T-helper 2 cell treated with Interferon-gamma antibody and Interleukin-4, amounts not matched to agents 5 μg/mL and 100 μg/mL, for 36 hours (primary cell): Measurements from ENCODE around the gene VSNL1.

Source experiments
- DNase-seq: peaks from one replicate; pipeline ENCODE4 v3.0.0; 2021; ENCODE audit warnings: low spot score
- H3K27ac Mint-ChIP-seq: one replicate; pipeline ENCODE4 v1.8.0; 2021; ENCODE audit warnings: mild to moderate bottlenecking, mixed read lengths
- H3K27me3 Mint-ChIP-seq: one replicate; pipeline ENCODE4 v1.8.0; 2021; ENCODE audit warnings: low read depth, mixed read lengths
- H3K36me3 Mint-ChIP-seq: one replicate; pipeline ENCODE4 v1.8.0; 2021; ENCODE audit warnings: low read depth, mixed read lengths
- H3K4me1 Mint-ChIP-seq: one replicate; pipeline ENCODE4 v1.8.0; 2021; ENCODE audit warnings: low read depth, mixed read lengths
- H3K4me3 Mint-ChIP-seq: one replicate; pipeline ENCODE4 v1.8.0; 2022; ENCODE audit warnings: mild to moderate bottlenecking, moderate library complexity, mixed read lengths
- H3K9me3 Mint-ChIP-seq: one replicate; pipeline ENCODE4 v1.8.0; 2021; ENCODE audit warnings: mixed read lengths

Gene VSNL1

GRCh38 chr2:17536416-17536815 is 4.1 kb upstream of the VSNL1 start:
- Mint-ChIP-seq H3K36me3 (no peaks in the 10 kb centered on the region), H3K4me3 (no peak overlapping the region), H3K4me1 (peaks cover 4% of the 10 kb centered on the region), H3K9me3 (no peaks in the 10 kb centered on the region), H3K27ac (no peak overlapping the region), H3K27me3 (peaks cover 51% of the 10 kb centered on the region)
- DNase-seq, result no peak

DNA sequence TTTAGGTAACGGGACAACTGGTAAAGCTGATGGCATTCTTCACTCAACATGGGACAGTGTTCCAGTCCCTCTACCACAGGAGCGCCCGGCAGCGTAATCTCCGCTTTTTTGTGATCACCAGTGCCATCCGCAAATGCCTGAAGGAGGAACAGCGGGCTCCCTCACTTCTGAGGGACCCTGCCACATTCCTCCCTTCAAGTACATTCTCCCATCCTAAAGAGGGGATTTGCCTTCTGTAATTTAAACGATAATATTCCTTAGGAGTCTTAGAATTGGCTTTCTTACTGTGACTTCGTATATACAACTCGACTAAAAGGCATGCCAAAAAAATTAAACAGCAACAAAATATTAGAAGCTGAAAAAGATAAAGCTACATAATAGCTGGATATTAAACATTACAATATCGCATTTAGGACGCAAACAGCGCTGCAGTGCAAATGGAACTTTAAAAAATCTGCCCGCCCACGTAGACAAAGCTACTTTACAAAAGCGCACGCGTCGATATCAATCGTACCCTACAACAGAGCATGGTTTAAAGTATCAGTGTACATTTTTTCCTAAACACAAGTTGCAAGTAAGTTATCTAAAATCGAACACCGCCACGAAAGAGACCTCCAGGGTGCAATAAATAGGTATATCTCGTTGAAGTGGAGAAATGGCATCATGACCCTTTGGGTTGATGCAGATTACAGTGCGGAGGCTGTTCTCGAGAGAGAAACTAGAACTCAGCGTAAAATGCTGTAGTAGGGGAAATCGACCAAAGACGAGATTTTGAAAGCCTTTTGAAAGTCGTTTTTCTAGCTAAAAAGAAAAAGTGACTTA is 2.3 kb upstream of the VSNL1 start:
- peaks cover 4% of the 10 kb centered on the region for H3K4me1 Mint-ChIP-seq
- H3K27ac Mint-ChIP-seq, result no peak overlapping the region
- H3K9me3 Mint-ChIP-seq, result no peaks in the 10 kb centered on the region
- no peak for DNase-seq
- peaks cover 63% of the 10 kb centered on the region for H3K27me3 Mint-ChIP-seq
- H3K36me3 Mint-ChIP-seq, result peaks cover 1% of the 10 kb centered on the region
- peak overlapping the region; percentile 24 for H3K4me3 Mint-ChIP-seq

- Mint-ChIP-seq H3K4me1 (peaks cover 4% of the 10 kb centered on the region), H3K27ac (no peak overlapping the region), H3K9me3 (no peaks in the 10 kb centered on the region), H3K4me3 (peak overlapping the region; percentile 24), H3K27me3 (peaks cover 70% of the 10 kb centered on the region), H3K36me3 (peaks cover 1% of the 10 kb centered on the region)
- no peak for DNase-seq
Measured at GRCh38 chr2:17538844-17539554, 1.5 kb upstream of the VSNL1 start.

DNA sequence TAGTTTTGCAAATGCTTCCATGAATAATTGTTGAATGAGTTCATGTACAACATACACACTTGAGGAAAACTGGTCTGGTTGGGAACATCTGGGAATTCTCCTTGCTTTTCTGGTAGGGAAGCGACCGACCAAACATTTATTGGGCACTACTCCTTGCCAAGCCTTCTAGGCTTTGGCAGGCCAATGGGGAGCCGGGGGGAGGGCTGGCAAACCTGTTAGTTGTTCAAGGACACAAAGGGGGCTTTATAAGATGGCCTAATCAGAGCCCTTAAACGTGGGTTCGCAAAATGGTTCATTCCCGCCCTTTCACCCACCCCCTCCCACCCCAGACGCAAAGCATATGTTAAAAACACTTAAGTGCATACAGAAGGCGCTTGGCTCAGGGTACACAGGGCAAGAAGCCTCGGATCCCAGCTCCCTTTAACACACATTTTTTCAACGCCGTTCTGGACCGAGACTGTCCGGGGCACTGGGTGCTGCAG is 844 bp upstream of the VSNL1 start:
- H3K9me3 Mint-ChIP-seq, result no peaks in the 10 kb centered on the region
- no peak for DNase-seq
- peaks cover 1% of the 10 kb centered on the region for H3K36me3 Mint-ChIP-seq
- H3K4me1 Mint-ChIP-seq, result peaks cover 4% of the 10 kb centered on the region
- peaks cover 74% of the 10 kb centered on the region for H3K27me3 Mint-ChIP-seq
- no peak overlapping the region for H3K27ac Mint-ChIP-seq
- H3K4me3 Mint-ChIP-seq, result no peak overlapping the region

- H3K27ac Mint-ChIP-seq, result no peak overlapping the region
Measured at GRCh38 chr2:17540813-17541530, 476 bp downstream of the VSNL1 start.

DNA sequence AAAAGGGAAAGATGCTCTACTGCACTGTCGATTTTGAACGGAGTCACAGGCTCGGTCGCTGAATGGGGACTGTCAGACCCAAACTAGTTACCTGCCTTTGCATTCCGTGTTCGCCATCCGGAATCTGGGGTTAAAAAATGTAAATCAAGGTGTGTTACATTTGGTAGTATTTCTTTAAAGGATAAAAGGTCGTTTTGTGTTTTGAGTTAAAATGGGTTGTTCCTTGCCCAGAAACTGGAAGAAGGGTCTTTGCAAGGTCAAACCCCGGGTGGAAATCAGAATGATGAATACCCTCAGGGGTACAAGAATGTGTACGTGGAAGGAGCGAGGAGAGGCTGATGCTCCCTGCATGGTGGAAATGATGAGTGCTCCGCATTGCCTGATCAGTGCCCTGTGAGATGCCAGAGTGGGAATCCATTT is 1.0 kb downstream of the VSNL1 start:
- Mint-ChIP-seq H3K4me3 (no peak overlapping the region), H3K27ac (no peak overlapping the region), H3K36me3 (peaks cover 1% of the 10 kb centered on the region), H3K27me3 (peaks cover 65% of the 10 kb centered on the region), H3K4me1 (peaks cover 4% of the 10 kb centered on the region), H3K9me3 (no peaks in the 10 kb centered on the region)
- no peak for DNase-seq

More at GRCh38 chr2:17540813-17541530, 476 bp downstream of the VSNL1 start:
- Mint-ChIP-seq H3K4me3 (no peak overlapping the region), H3K36me3 (peaks cover 1% of the 10 kb centered on the region), H3K9me3 (no peaks in the 10 kb centered on the region), H3K27me3 (peaks cover 68% of the 10 kb centered on the region), H3K4me1 (peaks cover 4% of the 10 kb centered on the region)
- DNase-seq, result no peak

- H3K4me3 Mint-ChIP-seq, result no peak overlapping the region
- peaks cover 1% of the 10 kb centered on the region for H3K36me3 Mint-ChIP-seq
- no peaks in the 10 kb centered on the region for H3K9me3 Mint-ChIP-seq
- H3K27ac Mint-ChIP-seq, result no peak overlapping the region
- H3K4me1 Mint-ChIP-seq, result peaks cover 4% of the 10 kb centered on the region
- peaks cover 63% of the 10 kb centered on the region for H3K27me3 Mint-ChIP-seq
- DNase-seq, result no peak
Measured at GRCh38 chr2:17542471-17542870, 2.0 kb downstream of the VSNL1 start.

DNA sequence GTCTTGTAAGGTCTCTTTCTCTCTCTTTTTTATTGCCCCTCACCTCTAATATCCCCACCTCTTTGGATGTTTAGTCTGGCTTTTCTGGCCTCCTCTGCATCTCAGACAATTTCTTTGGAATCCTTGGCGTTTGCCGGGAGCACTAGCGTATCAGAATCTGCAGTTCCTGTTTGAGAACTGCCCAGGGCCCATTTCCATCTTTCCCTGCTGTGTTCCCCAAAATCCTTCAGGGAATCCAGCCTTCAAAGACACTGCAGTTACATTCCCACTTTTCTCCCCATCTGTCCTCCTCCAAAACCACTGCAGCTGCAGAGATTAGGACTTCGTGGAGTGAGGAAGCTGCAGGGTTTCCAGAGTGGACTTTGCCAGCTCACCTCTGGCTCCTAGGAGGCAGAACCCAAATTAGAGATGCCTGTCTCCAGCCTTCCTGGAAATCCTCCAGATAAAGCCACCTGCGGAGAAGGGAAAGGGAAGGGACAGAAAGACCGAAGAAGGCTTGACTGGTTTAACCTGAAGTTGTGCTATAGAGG is 2.7 kb downstream of the VSNL1 start:
- Mint-ChIP-seq H3K9me3 (no peaks in the 10 kb centered on the region), H3K36me3 (peaks cover 1% of the 10 kb centered on the region), H3K4me3 (no peak overlapping the region), H3K27ac (no peak overlapping the region), H3K27me3 (peaks cover 56% of the 10 kb centered on the region), H3K4me1 (peaks cover 4% of the 10 kb centered on the region)
- no peak for DNase-seq

DNA sequence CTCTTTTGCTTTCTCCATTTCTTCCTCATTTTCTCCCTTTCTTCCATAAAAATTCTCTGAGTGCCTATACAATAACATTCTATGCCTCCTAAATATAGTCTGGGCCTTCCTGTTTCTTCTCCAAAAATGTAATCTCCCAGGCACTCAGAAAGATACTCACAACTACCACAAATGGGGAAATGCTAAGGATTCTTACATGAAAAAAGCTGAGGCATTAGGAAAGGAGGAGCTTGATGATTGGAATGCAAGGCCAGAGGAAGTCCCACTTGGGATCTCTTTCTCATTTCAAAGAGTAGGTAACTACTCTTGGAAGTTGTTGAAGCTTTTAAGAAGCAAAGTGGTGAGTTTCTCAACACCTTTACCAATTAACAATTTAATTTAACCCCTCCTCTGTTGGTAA is 3.4 kb downstream of the VSNL1 start:
- no peak for DNase-seq
- H3K4me3 Mint-ChIP-seq, result no peak overlapping the region
- no peaks in the 10 kb centered on the region for H3K9me3 Mint-ChIP-seq
- peaks cover 51% of the 10 kb centered on the region for H3K27me3 Mint-ChIP-seq
- no peak overlapping the region for H3K27ac Mint-ChIP-seq
- peaks cover 1% of the 10 kb centered on the region for H3K4me1 Mint-ChIP-seq
- H3K36me3 Mint-ChIP-seq, result peaks cover 1% of the 10 kb centered on the region

DNA sequence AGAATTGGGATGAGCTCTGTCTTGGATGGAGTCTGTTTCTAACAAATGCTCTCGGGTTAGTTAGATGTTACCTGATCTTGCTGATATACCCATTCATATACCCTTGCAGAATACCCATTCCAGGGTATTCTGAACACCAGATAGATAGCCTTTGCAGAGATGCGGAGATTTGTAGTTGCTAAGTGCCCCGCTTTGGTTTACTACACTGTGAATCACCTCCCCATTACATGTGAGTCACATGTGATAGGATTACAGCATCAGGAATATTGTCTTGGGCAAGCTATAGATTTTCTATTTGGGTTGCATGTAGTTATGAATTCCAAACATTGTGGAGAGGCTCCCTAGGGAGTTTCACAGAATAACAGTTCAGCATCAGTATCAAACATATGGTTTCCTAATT is 3.8 kb downstream of the VSNL1 start:
- Mint-ChIP-seq H3K4me1 (peaks cover 1% of the 10 kb centered on the region), H3K4me3 (no peak overlapping the region), H3K36me3 (peaks cover 1% of the 10 kb centered on the region), H3K27ac (no peak overlapping the region), H3K27me3 (peaks cover 48% of the 10 kb centered on the region), H3K9me3 (no peaks in the 10 kb centered on the region)
- no peak for DNase-seq

DNA sequence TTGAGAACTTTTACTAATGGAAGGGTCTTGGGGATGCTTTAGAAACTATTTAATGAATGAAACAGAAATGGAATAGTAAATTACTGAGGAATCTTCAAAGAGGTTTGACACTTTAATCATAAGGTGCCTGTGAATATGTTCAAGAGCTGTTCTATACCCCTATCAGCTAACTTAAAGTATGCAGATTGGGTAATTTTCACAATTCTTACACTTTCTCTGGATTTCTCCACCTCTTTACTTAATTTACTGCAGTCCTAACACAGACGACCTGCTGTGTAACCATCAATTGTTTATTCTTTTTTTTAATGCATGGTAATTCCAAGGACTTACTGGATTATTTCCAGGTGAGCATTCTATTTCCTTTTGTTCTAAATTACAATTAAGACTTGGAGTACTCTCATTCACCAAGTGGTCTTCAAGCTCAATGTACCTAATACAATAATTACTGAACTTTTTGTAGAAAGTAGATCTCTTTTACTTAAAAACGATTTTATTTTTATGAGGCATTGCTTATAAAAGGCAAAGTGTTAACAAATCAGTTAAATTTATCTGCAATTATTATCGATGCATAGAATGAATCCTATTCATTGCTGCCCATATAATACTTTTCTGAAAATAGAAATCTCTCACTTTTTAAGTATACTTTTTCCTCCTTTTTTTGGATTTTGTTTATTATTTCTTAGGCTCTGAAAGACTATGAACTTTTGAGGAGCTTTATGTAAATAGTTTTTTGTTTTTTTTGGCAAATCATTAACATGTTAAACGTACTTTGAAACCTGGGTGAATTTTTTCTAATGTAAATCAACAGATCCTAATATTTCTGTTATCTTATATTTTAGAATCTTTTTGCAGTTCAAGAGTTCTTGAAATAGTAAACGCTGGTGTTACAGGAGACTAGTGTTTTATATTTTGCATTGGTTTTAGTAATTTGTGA is 5.5 kb downstream of the VSNL1 start:
- DNase-seq, result no peak
- peaks cover 32% of the 10 kb centered on the region for H3K27me3 Mint-ChIP-seq
- H3K4me1 Mint-ChIP-seq, result no peaks in the 10 kb centered on the region
- H3K9me3 Mint-ChIP-seq, result no peaks in the 10 kb centered on the region
- peaks cover 1% of the 10 kb centered on the region for H3K36me3 Mint-ChIP-seq
- H3K27ac Mint-ChIP-seq, result no peak overlapping the region
- no peak overlapping the region for H3K4me3 Mint-ChIP-seq

DNA sequence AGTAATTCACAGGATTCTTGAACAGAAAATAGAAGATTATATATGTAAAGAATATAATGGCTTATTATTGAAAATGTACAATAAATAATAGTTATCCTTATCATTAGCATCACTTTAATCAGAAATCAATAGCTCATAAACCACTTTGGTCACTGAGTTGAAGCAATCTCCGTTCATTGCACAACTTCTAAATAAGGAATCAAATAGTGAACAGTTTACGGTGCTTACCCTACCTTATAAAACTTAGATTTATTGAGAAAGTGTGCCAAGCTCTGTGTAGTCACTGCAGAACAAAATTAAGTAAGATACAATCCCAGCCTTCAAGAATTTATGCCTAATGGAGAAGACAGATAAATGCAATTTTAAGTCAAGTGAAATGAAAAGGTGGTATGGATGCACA is 6.7 kb downstream of the VSNL1 start:
- Mint-ChIP-seq H3K27ac (no peak overlapping the region), H3K4me1 (no peaks in the 10 kb centered on the region), H3K4me3 (no peak overlapping the region), H3K27me3 (peaks cover 23% of the 10 kb centered on the region), H3K9me3 (no peaks in the 10 kb centered on the region), H3K36me3 (no peaks in the 10 kb centered on the region)
- DNase-seq, result no peak

GRCh38 chr2:17547737-17548136 is 7.2 kb downstream of the VSNL1 start:
- DNase-seq, result no peak
- Mint-ChIP-seq H3K27ac (no peak overlapping the region), H3K36me3 (no peaks in the 10 kb centered on the region), H3K4me3 (no peak overlapping the region), H3K9me3 (no peaks in the 10 kb centered on the region), H3K4me1 (no peaks in the 10 kb centered on the region), H3K27me3 (peaks cover 19% of the 10 kb centered on the region)
